Kidney (tissue), 14 donors: ENCODE data around the gene CYP2W1. TPM values are rescaled to one million over a fixed set of nuclear protein-coding genes. Genes with fewer than 3 reads are reported as not detected.

Source experiments
- DNase-seq, 5 donors: peaks; one replicate each; pipeline ENCODE4 v3.0.0-alpha.2; 2013 to 2020
- FAIRE-seq: peaks from 2 replicates; lab custom pipeline; 2012; peaks lifted over from hg19 to GRCh38; lab: Jason Lieb, UNC
- H3K27ac ChIP-seq, 2 donors: one replicate each; pipeline ENCODE4 v1.7.0; 2013; ENCODE audit warnings: low read depth in 2 of 2, low read length in 2 of 2, inconsistent platforms in 1 of 2
- H3K27me3 ChIP-seq: one replicate; pipeline ENCODE4 v1.7.1; 2013; ENCODE audit warnings: low read length, inconsistent platforms; ENCODE audit not compliant: control insufficient read depth, insufficient read depth
- H3K36me3 ChIP-seq, 3 donors: one replicate each; pipeline versions ENCODE4 v1.7.0 to v1.7.1; 2013; ENCODE audit warnings: low read length in 3 of 3, control low read depth in 1 of 3, inconsistent platforms in 1 of 3; ENCODE audit not compliant: insufficient read depth in 3 of 3, control insufficient read depth in 2 of 3
- H3K4me1 ChIP-seq, 3 donors: one replicate each; pipeline versions ENCODE4 v1.7.0 to v1.7.1; 2013; ENCODE audit warnings: low read length in 3 of 3, inconsistent platforms in 1 of 3, low read depth in 1 of 3; ENCODE audit not compliant: control insufficient read depth in 2 of 3, insufficient read depth in 2 of 3
- H3K4me3 ChIP-seq, 3 donors: one replicate each; pipeline versions ENCODE4 v1.7.0 to v1.8.1; 2013; ENCODE audit warnings: low read length in 3 of 3, control low read depth in 1 of 3, inconsistent platforms in 1 of 3
- H3K9ac ChIP-seq, 3 donors: one replicate each; pipeline versions ENCODE4 v1.7.0 to v1.7.1; 2013; ENCODE audit warnings: low read length in 3 of 3, control low read depth in 1 of 3, inconsistent platforms in 1 of 3
- H3K9me3 ChIP-seq, 3 donors: one replicate each; pipeline versions ENCODE4 v1.7.0 to v1.7.1; 2013; ENCODE audit warnings: low read length in 3 of 3, control low read depth in 1 of 3, inconsistent platforms in 1 of 3; ENCODE audit not compliant: control insufficient read depth in 2 of 3, insufficient read depth in 1 of 3
- intact Hi-C: fragments of 100-400 bp; cut with DNase I; formaldehyde crosslinking; loops from one replicate; pipeline ENCODE4 v1.11.1; 2022
- polyA plus RNA-seq: library from polyadenylated mRNA; stranded (reverse); fragments of 350-450 nt; fragmentation: Illumina TruSeq; extraction: RNeasy Lipid Tissue Mini Kit (QIAGEN cat#74804); gene quantifications from one replicate; pipeline ENCODE4 v1.2.3, GENCODE V29; 2014; ENCODE audit warnings: low read depth, low replicate concordance; ENCODE audit not compliant: insufficient read depth
- total RNA-seq: library from RNA; stranded (reverse); fragmentation: NEBNext Ultra II Directional; extraction: Animal tissue kit (Norgen Biotek cat#: 25700); gene quantifications from one replicate; pipeline ENCODE4 v1.2.1, GENCODE V29; 2021
- TF ChIP-seq, protein P1 (sequence below): IDR thresholded peaks from 3 replicates; pipeline ENCODE4 v1.5.1; 2012; ENCODE audit warnings: mild to moderate bottlenecking, moderate library complexity, borderline replicate concordance; ENCODE audit not compliant: insufficient read depth; ENCODE audit errors: extremely low read depth
- donor health status: control.
- donor health status: control.
- donor health status: control.
- donor health status: control.
- donor health status: control.
- donor health status: DM: yes; HTN: yes; CAD: no.
- donor health status: Normal renal cell carcinoma (clear cell type).

CYP2W1 gene
- total and polyA plus RNA-seq, 2 donors from 2014 or later = 0.13 to 0.17 TPM

DNA sequence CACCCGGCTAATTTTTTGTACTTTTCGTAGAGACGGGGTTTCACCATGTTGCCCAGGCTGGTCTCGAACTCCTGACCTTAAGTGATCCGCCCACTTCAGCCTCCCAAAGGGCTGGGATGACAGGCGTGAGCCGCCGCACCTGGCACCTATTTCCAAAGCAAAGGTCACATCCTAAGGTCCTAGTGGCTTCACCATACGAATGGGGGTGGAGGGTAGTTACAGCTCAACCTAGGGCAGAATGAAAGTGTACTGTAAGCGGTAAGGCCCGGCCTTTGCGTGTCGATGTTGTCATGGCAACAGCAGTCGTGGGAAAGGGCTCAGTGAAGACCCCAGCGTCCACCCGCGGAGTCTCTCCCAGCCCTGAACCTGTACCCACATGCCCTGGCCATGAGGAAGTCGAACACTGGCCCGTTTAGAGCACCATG lies 6.1 kb upstream of the CYP2W1 start:
- FAIRE-seq = no peak
- TF ChIP-seq, protein P1, sequence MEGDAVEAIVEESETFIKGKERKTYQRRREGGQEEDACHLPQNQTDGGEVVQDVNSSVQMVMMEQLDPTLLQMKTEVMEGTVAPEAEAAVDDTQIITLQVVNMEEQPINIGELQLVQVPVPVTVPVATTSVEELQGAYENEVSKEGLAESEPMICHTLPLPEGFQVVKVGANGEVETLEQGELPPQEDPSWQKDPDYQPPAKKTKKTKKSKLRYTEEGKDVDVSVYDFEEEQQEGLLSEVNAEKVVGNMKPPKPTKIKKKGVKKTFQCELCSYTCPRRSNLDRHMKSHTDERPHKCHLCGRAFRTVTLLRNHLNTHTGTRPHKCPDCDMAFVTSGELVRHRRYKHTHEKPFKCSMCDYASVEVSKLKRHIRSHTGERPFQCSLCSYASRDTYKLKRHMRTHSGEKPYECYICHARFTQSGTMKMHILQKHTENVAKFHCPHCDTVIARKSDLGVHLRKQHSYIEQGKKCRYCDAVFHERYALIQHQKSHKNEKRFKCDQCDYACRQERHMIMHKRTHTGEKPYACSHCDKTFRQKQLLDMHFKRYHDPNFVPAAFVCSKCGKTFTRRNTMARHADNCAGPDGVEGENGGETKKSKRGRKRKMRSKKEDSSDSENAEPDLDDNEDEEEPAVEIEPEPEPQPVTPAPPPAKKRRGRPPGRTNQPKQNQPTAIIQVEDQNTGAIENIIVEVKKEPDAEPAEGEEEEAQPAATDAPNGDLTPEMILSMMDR = no peak
- H3K9ac ChIP-seq = peak overlapping the region in 1 of 3 donors; percentile 16

DNA sequence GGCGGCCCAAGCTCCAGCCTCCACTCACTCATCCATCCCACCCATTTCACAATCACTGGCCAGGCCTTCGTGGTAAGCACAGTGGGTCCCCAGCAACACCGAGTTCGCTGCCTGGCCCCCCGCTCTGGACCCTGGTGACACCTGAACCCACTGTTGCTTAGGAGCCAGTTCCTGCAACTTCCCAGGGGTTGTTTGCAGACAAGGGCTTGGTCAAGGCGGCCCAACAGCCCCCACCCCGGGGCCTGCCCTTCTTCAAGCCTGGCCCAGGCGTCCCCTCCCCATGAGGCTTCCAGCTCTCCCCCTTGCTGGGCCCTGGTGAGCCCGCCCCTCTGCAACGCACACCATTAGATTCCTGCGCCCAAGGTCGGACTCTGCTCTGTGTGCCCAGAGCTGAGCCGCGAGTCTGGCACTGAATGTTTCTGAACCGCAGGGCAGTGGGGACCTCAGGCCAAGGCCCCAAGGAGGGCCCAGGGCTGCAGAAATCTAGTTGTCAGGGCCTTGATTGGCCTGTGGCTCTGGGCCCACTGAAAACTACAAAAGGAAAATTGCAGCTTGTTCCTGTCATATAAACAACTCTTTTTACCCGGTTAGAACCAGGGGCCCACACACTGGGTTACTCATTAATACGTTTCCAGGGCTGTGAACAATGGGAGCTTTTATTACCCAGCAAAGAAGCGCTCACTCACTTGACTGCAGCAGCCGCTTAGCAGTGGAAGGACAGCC lies 5.5 kb upstream of the CYP2W1 start:
- TF ChIP-seq, protein P1 = no peak
- intact Hi-C loops = no loop called here
- H3K4me1 ChIP-seq = peaks cover 0 to 23% (median 15%) of the 10 kb centered on the region in 3 donors
- no peak for FAIRE-seq
- DNase-seq = peak; percentile 84 to 94 (median 88)
- peak overlapping the region; percentile 85 to 89 for H3K27ac ChIP-seq
- no peaks in the 10 kb centered on the region for H3K27me3 ChIP-seq
- peaks cover 0 to 9% (median 1%) of the 10 kb centered on the region in 3 donors for H3K36me3 ChIP-seq
- no peaks in the 10 kb centered on the region for H3K9me3 ChIP-seq
- peak overlapping the region in 1 of 3 donors; percentile 22 for H3K9ac ChIP-seq
- no peak overlapping the region for H3K4me3 ChIP-seq

More for the DNA sequence above, 6.1 kb upstream of the CYP2W1 start:
- intact Hi-C loops = no loop called here
- Histone ChIP-seq H3K4me1 (peaks cover 0 to 28% (median 16%) of the 10 kb centered on the region in 3 donors), H3K27me3 (no peaks in the 10 kb centered on the region), H3K4me3 (no peak overlapping the region), H3K36me3 (peaks cover 3 to 9% (median 7%) of the 10 kb centered on the region in 3 donors), H3K9me3 (no peaks in the 10 kb centered on the region), H3K27ac (peak overlapping the region; percentile 85 to 89)
- no peak for DNase-seq

DNA sequence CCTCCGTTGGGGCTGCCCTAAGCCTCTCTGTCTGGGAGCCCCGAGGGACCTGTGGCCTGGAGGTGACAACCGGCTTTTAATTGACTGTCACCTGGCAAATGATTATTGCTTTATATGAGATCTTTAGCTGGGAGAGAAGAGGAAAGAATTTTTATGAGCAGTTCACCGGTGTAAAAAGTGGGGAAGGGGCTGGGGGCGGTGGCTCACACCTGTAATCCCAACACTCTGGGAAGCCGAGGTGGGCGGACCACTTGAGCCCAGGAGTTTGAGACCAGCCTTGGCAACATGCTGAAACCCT lies 5.0 kb upstream of the CYP2W1 start:
- Histone ChIP-seq H3K27me3 (no peaks in the 10 kb centered on the region), H3K36me3 (peaks cover 0 to 4% (median 0%) of the 10 kb centered on the region in 3 donors), H3K9me3 (no peaks in the 10 kb centered on the region), H3K27ac (peak overlapping the region; percentile 38 to 89), H3K4me3 (no peak overlapping the region), H3K4me1 (peaks cover 0 to 23% (median 10%) of the 10 kb centered on the region in 3 donors), H3K9ac (peak overlapping the region in 1 of 3 donors; percentile 22)
- intact Hi-C loops = no loop called here
- no peak for FAIRE-seq
- peak in 1 of 5 donors; percentile 62 for DNase-seq
- TF ChIP-seq, protein P1 = no peak
